Esophagus (tissue), 2 donors: ENCODE results near the gene RCBTB2. TPM values are rescaled to one million over a fixed set of nuclear protein-coding genes. Genes with fewer than 3 reads are reported as not detected.
"Not testable (repeated sequence)": the region's sequence is repeated elsewhere in the genome, so short reads cannot be mapped to it uniquely, and the experiment has no call there.

ENCODE experiments used
- H3K27ac ChIP-seq, 2 donors: one replicate each; pipeline ENCODE4 v1.5.1; 2013; ENCODE audit warnings: low read depth in 2 of 2, mild to moderate bottlenecking in 2 of 2, inconsistent platforms in 1 of 2, low read length in 1 of 2, moderate library complexity in 1 of 2
- H3K27me3 ChIP-seq, 2 donors: one replicate each; pipeline ENCODE4 v1.6.1; 2013; ENCODE audit warnings: low read length in 2 of 2, control low read depth in 1 of 2, mild to moderate bottlenecking in 1 of 2; ENCODE audit not compliant: insufficient read depth in 2 of 2, control insufficient read depth in 1 of 2
- H3K36me3 ChIP-seq, 2 donors: one replicate each; pipeline ENCODE4 v1.6.1; 2013; ENCODE audit warnings: low read length in 1 of 2; ENCODE audit not compliant: control insufficient read depth in 2 of 2, insufficient read depth in 2 of 2
- H3K4me1 ChIP-seq, 2 donors: one replicate each; pipeline ENCODE4 v1.6.1; 2013; ENCODE audit warnings: low read length in 1 of 2; ENCODE audit not compliant: control insufficient read depth in 2 of 2, insufficient read depth in 2 of 2
- H3K4me3 ChIP-seq, 2 donors: one replicate each; pipeline ENCODE4 v1.5.1; 2013; ENCODE audit warnings: low read length in 2 of 2, mild to moderate bottlenecking in 2 of 2, low read depth in 1 of 2, moderate library complexity in 1 of 2
- H3K9me3 ChIP-seq, 2 donors: one replicate each; pipeline ENCODE4 v1.6.1; 2013; ENCODE audit warnings: mild to moderate bottlenecking in 2 of 2, low read depth in 1 of 2, low read length in 1 of 2, moderate library complexity in 1 of 2; ENCODE audit not compliant: control insufficient read depth in 2 of 2, insufficient read depth in 1 of 2
- WGBS, 2 donors: extraction: QIAGEN DNeasy Blood & Tissue Kit; methylation state at CpG; one replicate each; pipeline ENCODE4 v1.1.7; 2013; 5-methylcytosine and 5-hydroxymethylcytosine counted together
- polyA plus RNA-seq, 2 donors: library from polyadenylated mRNA; stranded (reverse); fragments of 200-250 nt; gene quantifications; one replicate each; pipeline ENCODE4 v1.2.3, GENCODE V29; 2013
- donor health status: healthy with polysubstance abuse.
- donor health status: Bipolar disorder and iron deficiency.

Gene RCBTB2
- polyA plus RNA-seq, 2 donors = 8.7 to 15.0 TPM

- Histone ChIP-seq H3K27me3 (no peaks in the 10 kb centered on the region), H3K36me3 (peaks cover 2 to 5% of the 10 kb centered on the region in 2 donors), H3K27ac (no peak overlapping the region), H3K4me3 (no peak overlapping the region), H3K4me1 (no peaks in the 10 kb centered on the region), H3K9me3 (no peaks in the 10 kb centered on the region)
- 72 to 76% methylated on average over 4 of the region's 4 CpGs for WGBS, 2 donors
Measured at GRCh38 chr13:48476686-48477085, 56.2 kb downstream of the RCBTB2 start.

DNA sequence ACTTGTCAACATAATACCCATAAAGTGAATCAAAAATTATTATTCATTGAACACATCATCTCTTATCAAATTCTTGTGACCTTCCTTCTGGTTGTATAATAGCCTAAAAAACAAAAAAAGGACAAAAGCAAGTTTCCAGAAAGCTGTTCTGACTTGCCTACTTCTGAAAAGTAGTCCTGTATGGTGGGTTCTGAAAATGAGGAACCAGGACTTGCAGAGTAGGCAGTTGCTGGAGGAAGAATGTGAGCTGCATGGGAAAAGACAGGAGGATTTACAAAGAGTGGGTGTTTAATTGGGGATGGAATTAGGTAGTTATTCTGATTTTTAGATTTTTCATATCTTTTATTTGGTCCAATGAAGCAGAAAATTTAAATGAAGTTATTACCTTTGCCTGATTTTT, 56.7 kb downstream of the RCBTB2 start:
- no peak overlapping the region for H3K27ac ChIP-seq
- no peaks in the 10 kb centered on the region for H3K9me3 ChIP-seq
- H3K36me3 ChIP-seq = peaks cover 2 to 5% of the 10 kb centered on the region in 2 donors
- no peaks in the 10 kb centered on the region for H3K4me1 ChIP-seq
- H3K27me3 ChIP-seq = no peaks in the 10 kb centered on the region
- H3K4me3 ChIP-seq = no peak overlapping the region

- Histone ChIP-seq H3K4me3 (no peak overlapping the region), H3K27me3 (no peaks in the 10 kb centered on the region), H3K36me3 (peaks cover 2 to 5% of the 10 kb centered on the region in 2 donors), H3K4me1 (no peaks in the 10 kb centered on the region), H3K9me3 (no peaks in the 10 kb centered on the region), H3K27ac (no peak overlapping the region)
- WGBS, 2 donors = 95 to 98% methylated on average over 2 of the region's 2 CpGs
Measured at GRCh38 chr13:48475230-48475629, 57.6 kb downstream of the RCBTB2 start.

GRCh38 chr13:48457578-48458242, 75.2 kb downstream of the RCBTB2 start:
- Histone ChIP-seq H3K27me3 (no peaks in the 10 kb centered on the region), H3K4me3 (no peak overlapping the region), H3K9me3 (no peaks in the 10 kb centered on the region), H3K36me3 (peaks cover 0 to 15% of the 10 kb centered on the region in 2 donors), H3K27ac (no peak overlapping the region), H3K4me1 (no peaks in the 10 kb centered on the region)
- 96 to 97% methylated on average over 28 of the region's 28 CpGs for WGBS, 2 donors

- no peak overlapping the region for H3K4me3 ChIP-seq
- peaks cover 0 to 15% of the 10 kb centered on the region in 2 donors for H3K36me3 ChIP-seq
- WGBS, 2 donors = 96 to 97% methylated on average over 10 of the region's 10 CpGs
- no peaks in the 10 kb centered on the region for H3K9me3 ChIP-seq
- H3K27ac ChIP-seq = no peak overlapping the region
- H3K27me3 ChIP-seq = no peaks in the 10 kb centered on the region
- H3K4me1 ChIP-seq = no peaks in the 10 kb centered on the region
Measured at GRCh38 chr13:48456546-48456945, 76.3 kb downstream of the RCBTB2 start.

DNA sequence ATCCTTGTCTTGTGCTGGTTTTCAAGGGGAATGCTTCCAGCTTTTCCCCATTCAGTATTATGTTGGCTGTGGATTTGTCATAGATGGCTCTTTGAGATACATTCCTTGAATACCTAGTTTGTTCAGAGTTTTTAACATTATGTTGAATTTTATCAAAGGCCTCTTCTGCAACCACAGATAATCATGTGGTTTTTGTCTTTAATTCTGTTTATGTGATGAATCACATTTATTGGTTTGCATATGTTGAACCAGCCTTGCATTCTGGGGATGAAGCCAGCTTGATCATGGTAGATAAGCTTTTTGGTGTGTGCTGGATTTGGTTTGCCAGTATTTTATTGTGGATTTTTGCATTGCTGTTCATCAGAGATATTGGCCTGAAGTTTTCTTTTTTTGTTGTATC, 81.7 kb downstream of the RCBTB2 start:
- not testable (repeated sequence) for H3K4me3 ChIP-seq, H3K9me3 ChIP-seq, H3K36me3 ChIP-seq, H3K27ac ChIP-seq, H3K27me3 ChIP-seq, H3K4me1 ChIP-seq

- Histone ChIP-seq H3K4me1 (no peaks in the 10 kb centered on the region), H3K4me3 (no peak overlapping the region), H3K27ac (peak overlapping the region in 1 of 2 donors; percentile 5), H3K36me3 (no peaks in the 10 kb centered on the region), H3K9me3 (no peaks in the 10 kb centered on the region), H3K27me3 (no peaks in the 10 kb centered on the region)
- WGBS, 2 donors = 75 to 85% methylated on average over 2 of the region's 2 CpGs
Measured at GRCh38 chr13:48449656-48450055, 83.2 kb downstream of the RCBTB2 start.

GRCh38 chr13:48448959-48449614, 83.8 kb downstream of the RCBTB2 start:
- peak overlapping the region; percentile 5 to 73 for H3K27ac ChIP-seq
- no peaks in the 10 kb centered on the region for H3K4me1 ChIP-seq
- 35 to 42% methylated on average over 6 of the region's 6 CpGs for WGBS, 2 donors
- no peaks in the 10 kb centered on the region for H3K9me3 ChIP-seq
- H3K4me3 ChIP-seq = peak overlapping the region in 1 of 2 donors; percentile 24
- H3K36me3 ChIP-seq = no peaks in the 10 kb centered on the region
- no peaks in the 10 kb centered on the region for H3K27me3 ChIP-seq

GRCh38 chr13:48448285-48448958, 84.5 kb downstream of the RCBTB2 start:
- Histone ChIP-seq H3K36me3 (no peaks in the 10 kb centered on the region), H3K9me3 (no peaks in the 10 kb centered on the region), H3K27ac (peak overlapping the region in 1 of 2 donors; percentile 27), H3K4me3 (peak overlapping the region in 1 of 2 donors; percentile 24), H3K27me3 (no peaks in the 10 kb centered on the region), H3K4me1 (no peaks in the 10 kb centered on the region)
- 66 to 69% methylated on average over 3 of the region's 3 CpGs for WGBS, 2 donors
